ENCODE data around the gene CEMIP.

DNA sequence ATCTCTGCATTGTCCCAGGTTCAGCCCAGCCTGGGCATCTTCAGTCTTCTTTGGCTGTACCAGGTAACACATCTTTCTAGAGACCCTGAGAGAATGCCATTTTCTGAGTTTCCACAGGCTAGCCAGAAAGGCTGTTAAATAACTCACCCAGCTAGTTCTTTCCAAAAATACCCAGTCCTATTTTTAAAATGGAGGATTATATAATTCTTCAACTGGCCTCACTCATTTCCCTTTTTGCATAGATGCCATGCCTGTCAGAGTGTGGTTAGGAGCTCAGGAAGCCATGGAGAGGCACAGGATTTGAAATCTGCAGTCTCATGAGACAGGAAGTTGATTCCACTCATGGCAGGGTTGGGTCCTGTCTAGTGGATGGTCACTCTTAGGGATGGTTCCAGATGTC lies 39.8 kb downstream of the CEMIP start:
- TF ChIP-seq, protein P1, sequence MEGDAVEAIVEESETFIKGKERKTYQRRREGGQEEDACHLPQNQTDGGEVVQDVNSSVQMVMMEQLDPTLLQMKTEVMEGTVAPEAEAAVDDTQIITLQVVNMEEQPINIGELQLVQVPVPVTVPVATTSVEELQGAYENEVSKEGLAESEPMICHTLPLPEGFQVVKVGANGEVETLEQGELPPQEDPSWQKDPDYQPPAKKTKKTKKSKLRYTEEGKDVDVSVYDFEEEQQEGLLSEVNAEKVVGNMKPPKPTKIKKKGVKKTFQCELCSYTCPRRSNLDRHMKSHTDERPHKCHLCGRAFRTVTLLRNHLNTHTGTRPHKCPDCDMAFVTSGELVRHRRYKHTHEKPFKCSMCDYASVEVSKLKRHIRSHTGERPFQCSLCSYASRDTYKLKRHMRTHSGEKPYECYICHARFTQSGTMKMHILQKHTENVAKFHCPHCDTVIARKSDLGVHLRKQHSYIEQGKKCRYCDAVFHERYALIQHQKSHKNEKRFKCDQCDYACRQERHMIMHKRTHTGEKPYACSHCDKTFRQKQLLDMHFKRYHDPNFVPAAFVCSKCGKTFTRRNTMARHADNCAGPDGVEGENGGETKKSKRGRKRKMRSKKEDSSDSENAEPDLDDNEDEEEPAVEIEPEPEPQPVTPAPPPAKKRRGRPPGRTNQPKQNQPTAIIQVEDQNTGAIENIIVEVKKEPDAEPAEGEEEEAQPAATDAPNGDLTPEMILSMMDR (IDR thresholded peaks at IDR 0.05): no peak
- TF ChIP-seq SREBF2 (IDR thresholded peaks at IDR 0.05) (no peak), POLR2A (IDR thresholded peaks at IDR 0.05; ENCODE audit: low read length) (no peak), FOSL2 (IDR thresholded peaks at IDR 0.05) (no peak), FOSL2 (CRISPR knock-in tag; IDR thresholded peaks at IDR 0.05) (no peak), HDAC2 (IDR thresholded peaks at IDR 0.05) (no peak)
- TF ChIP-seq, protein P2, sequence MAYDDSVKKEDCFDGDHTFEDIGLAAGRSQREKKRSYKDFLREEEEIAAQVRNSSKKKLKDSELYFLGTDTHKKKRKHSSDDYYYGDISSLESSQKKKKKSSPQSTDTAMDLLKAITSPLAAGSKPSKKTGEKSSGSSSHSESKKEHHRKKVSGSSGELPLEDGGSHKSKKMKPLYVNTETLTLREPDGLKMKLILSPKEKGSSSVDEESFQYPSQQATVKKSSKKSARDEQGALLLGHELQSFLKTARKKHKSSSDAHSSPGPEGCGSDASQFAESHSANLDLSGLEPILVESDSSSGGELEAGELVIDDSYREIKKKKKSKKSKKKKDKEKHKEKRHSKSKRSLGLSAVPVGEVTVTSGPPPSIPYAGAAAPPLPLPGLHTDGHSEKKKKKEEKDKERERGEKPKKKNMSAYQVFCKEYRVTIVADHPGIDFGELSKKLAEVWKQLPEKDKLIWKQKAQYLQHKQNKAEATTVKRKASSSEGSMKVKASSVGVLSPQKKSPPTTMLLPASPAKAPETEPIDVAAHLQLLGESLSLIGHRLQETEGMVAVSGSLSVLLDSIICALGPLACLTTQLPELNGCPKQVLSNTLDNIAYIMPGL (CRISPR knock-in tag; IDR thresholded peaks at IDR 0.05; ENCODE audit: borderline replicate concordance): no peak
- TF ChIP-seq, protein P3, sequence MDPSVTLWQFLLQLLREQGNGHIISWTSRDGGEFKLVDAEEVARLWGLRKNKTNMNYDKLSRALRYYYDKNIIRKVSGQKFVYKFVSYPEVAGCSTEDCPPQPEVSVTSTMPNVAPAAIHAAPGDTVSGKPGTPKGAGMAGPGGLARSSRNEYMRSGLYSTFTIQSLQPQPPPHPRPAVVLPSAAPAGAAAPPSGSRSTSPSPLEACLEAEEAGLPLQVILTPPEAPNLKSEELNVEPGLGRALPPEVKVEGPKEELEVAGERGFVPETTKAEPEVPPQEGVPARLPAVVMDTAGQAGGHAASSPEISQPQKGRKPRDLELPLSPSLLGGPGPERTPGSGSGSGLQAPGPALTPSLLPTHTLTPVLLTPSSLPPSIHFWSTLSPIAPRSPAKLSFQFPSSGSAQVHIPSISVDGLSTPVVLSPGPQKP (IDR thresholded peaks at IDR 0.05; ENCODE audit: low read depth, low read length): no peak
